WTC11 (cell line): ENCODE measurements around the gene ANP32E.

Experiments used
- AR ChIP-seq: fragments of 250-450 bp; sonication (Bioruptor Pico); IDR thresholded peaks from 2 replicates; pipeline ENCODE4 v1.9.0; 2021; ENCODE audit warnings: mild to moderate bottlenecking
- ATF2 ChIP-seq: sonication (generic); formaldehyde crosslinking; IDR thresholded peaks from 2 replicates; pipeline ENCODE4 v1.8.1; 2022; ENCODE audit warnings: low read depth, missing genetic modification reagents, borderline replicate concordance
- CREB1 ChIP-seq: sonication (generic); formaldehyde crosslinking; IDR thresholded peaks from 2 replicates; pipeline ENCODE4 v1.8.0; 2023; ENCODE audit warnings: mild to moderate bottlenecking, missing genetic modification reagents
- ETV6 ChIP-seq: sonication (generic); formaldehyde crosslinking; IDR thresholded peaks from 2 replicates; pipeline ENCODE4 v1.8.1; 2022; ENCODE audit warnings: mild to moderate bottlenecking, missing genetic modification reagents
- FOXP1 ChIP-seq: sonication (generic); formaldehyde crosslinking; IDR thresholded peaks from 2 replicates; pipeline ENCODE4 v1.8.0; 2022; ENCODE audit warnings: missing genetic modification reagents, mild to moderate bottlenecking, moderate library complexity, borderline replicate concordance
- MAX ChIP-seq: sonication (generic); formaldehyde crosslinking; IDR thresholded peaks from 2 replicates; pipeline ENCODE4 v1.8.0; 2022; ENCODE audit warnings: mild to moderate bottlenecking, missing genetic modification reagents
- MXD4 ChIP-seq: fragments of 250-450 bp; sonication (Bioruptor Pico); IDR thresholded peaks from 2 replicates; pipeline ENCODE4 v1.8.0; 2021; ENCODE audit warnings: mild to moderate bottlenecking, moderate library complexity, borderline replicate concordance
- NR2C2 ChIP-seq: sonication (generic); formaldehyde crosslinking; IDR thresholded peaks from 2 replicates; pipeline ENCODE4 v1.8.0; 2022; ENCODE audit warnings: mild to moderate bottlenecking, missing genetic modification reagents
- RELA ChIP-seq: sonication (generic); formaldehyde crosslinking; IDR thresholded peaks from 2 replicates; pipeline ENCODE4 v1.8.1; 2022; ENCODE audit warnings: missing genetic modification reagents, mild to moderate bottlenecking, borderline replicate concordance
- RORB ChIP-seq: fragments of 250-450 bp; sonication (Bioruptor Pico); IDR thresholded peaks from 2 replicates; pipeline ENCODE4 v1.9.0; 2021; ENCODE audit warnings: mild to moderate bottlenecking
- SMAD4 ChIP-seq: sonication (generic); formaldehyde crosslinking; IDR thresholded peaks from 2 replicates; pipeline ENCODE4 v1.8.0; 2022; ENCODE audit warnings: mild to moderate bottlenecking, missing genetic modification reagents
- TF ChIP-seq, protein P1 (sequence below): sonication (generic); formaldehyde crosslinking; IDR thresholded peaks from 2 replicates; pipeline ENCODE4 v1.8.0; 2022; ENCODE audit warnings: mild to moderate bottlenecking, missing genetic modification reagents
- TF ChIP-seq, protein P2 (sequence below): fragments of 200-600 bp; IDR thresholded peaks from 2 replicates; pipeline ENCODE4 v1.8.0; 2022; ENCODE audit warnings: antibody characterized with exemption

- TF ChIP-seq SMAD4 (CRISPR knock-in tag) (no peak), ETV6 (no peak), AR (CRISPR knock-in tag) (no peak), FOXP1 (no peak), RORB (CRISPR knock-in tag) (no peak), MAX (CRISPR knock-in tag) (no peak), RELA (no peak), ATF2 (CRISPR knock-in tag) (no peak), NR2C2 (CRISPR knock-in tag) (no peak), CREB1 (CRISPR knock-in tag) (no peak), MXD4 (CRISPR knock-in tag) (no peak)
- TF ChIP-seq, protein P1, sequence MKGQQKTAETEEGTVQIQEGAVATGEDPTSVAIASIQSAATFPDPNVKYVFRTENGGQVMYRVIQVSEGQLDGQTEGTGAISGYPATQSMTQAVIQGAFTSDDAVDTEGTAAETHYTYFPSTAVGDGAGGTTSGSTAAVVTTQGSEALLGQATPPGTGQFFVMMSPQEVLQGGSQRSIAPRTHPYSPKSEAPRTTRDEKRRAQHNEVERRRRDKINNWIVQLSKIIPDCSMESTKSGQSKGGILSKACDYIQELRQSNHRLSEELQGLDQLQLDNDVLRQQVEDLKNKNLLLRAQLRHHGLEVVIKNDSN, result no peak
- TF ChIP-seq, protein P2, sequence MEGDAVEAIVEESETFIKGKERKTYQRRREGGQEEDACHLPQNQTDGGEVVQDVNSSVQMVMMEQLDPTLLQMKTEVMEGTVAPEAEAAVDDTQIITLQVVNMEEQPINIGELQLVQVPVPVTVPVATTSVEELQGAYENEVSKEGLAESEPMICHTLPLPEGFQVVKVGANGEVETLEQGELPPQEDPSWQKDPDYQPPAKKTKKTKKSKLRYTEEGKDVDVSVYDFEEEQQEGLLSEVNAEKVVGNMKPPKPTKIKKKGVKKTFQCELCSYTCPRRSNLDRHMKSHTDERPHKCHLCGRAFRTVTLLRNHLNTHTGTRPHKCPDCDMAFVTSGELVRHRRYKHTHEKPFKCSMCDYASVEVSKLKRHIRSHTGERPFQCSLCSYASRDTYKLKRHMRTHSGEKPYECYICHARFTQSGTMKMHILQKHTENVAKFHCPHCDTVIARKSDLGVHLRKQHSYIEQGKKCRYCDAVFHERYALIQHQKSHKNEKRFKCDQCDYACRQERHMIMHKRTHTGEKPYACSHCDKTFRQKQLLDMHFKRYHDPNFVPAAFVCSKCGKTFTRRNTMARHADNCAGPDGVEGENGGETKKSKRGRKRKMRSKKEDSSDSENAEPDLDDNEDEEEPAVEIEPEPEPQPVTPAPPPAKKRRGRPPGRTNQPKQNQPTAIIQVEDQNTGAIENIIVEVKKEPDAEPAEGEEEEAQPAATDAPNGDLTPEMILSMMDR, result no peak
These were observed 745 bp upstream of the ANP32E start for GRCh38 chr1:150236614-150237100.
